ENCODE results near the gene BBS1.
A peak's percentile ranks its signal among the peaks of the same experiment; 100 is the strongest.
"Not testable (repeated sequence)": the region's sequence is repeated elsewhere in the genome, so short reads cannot be mapped to it uniquely, and the experiment has no call there.

BBS1 gene

DNA sequence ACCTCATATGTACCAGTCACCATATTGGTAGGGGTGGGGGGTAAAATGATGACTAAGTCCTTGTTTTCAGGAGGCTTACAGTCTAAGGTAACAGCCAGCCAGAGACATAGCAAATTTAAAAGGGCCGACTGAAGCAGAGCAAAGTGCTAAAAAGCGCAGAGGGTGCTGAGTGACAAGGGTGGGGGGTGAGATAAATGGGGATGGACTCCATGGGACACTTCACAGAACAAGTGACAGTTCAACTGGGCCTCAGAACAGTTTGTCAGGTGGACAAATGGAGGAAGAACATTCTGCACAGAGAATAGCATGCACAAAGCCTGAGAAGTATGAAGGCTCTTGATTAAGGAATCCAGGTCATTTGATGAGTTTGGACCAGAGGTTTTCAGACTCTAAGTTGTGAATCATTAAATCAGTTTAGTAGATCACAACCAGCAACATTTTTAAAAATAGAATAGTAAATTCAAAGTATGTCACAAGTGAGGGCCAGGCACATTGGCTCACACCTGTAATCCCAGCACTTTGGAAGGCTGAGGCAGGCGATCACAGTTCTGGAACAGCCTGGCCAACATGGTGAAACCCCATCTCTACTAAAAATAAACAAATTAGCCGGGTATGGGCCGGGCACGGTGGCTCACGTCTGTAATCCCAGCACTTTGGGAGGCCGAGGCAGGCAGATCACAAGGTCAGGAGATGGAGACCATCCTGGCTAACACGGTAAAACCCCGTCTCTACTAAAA is 14.0 kb downstream of the BBS1 start:
- peaks cover 6% of the 10 kb centered on the region for H3K4me1 Mint-ChIP-seq (ENCODE audit: low read depth)
- H3K27me3 Mint-ChIP-seq, result no peaks in the 10 kb centered on the region
- no peak overlapping the region for H3K27ac Mint-ChIP-seq
- H3K36me3 Mint-ChIP-seq (ENCODE audit: low read depth), result peaks cover 75% of the 10 kb centered on the region
- H3K9me3 Mint-ChIP-seq, result no peaks in the 10 kb centered on the region
- H3K4me3 Mint-ChIP-seq, result no peak overlapping the region
- intact Hi-C loops (cut with micrococcal nuclease), result no loop called here

DNA sequence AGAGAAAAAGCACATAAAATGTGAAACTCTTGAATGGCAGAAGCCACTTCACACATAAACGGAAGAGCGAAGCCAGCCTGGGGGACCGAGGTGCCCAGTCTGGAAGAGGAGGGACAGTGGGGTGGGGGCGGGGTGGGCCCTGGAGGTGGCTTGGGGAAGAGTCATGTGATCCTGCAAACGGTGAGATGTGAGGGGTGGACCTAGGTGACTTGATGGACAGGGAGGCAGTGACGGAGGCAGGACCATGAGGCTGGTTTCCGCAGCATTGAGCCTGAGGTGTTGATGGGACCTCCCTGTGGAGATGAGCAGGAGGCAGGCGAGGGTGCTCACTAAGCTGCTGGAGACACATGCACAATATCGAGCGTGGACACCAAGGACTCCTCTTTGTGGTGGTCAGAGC is 18.6 kb downstream of the BBS1 start:
- H3K4me1 Mint-ChIP-seq (ENCODE audit: low read depth), result peaks cover 6% of the 10 kb centered on the region
- H3K27ac Mint-ChIP-seq, result no peak overlapping the region
- H3K4me3 Mint-ChIP-seq, result no peak overlapping the region
- H3K27me3 Mint-ChIP-seq, result no peaks in the 10 kb centered on the region
- H3K36me3 Mint-ChIP-seq (ENCODE audit: low read depth), result peaks cover 70% of the 10 kb centered on the region
- intact Hi-C loops (cut with micrococcal nuclease), result no loop called here
- no peaks in the 10 kb centered on the region for H3K9me3 Mint-ChIP-seq

GRCh38 chr11:66529655-66530054 is 19.2 kb downstream of the BBS1 start:
- no peak overlapping the region for H3K27ac Mint-ChIP-seq
- H3K4me3 Mint-ChIP-seq, result no peak overlapping the region
- H3K27me3 Mint-ChIP-seq, result no peaks in the 10 kb centered on the region
- H3K9me3 Mint-ChIP-seq, result no peaks in the 10 kb centered on the region
- peaks cover 68% of the 10 kb centered on the region for H3K36me3 Mint-ChIP-seq (ENCODE audit: low read depth)
- H3K4me1 Mint-ChIP-seq (ENCODE audit: low read depth), result peaks cover 6% of the 10 kb centered on the region
- intact Hi-C loops (cut with micrococcal nuclease), result no loop called here

DNA sequence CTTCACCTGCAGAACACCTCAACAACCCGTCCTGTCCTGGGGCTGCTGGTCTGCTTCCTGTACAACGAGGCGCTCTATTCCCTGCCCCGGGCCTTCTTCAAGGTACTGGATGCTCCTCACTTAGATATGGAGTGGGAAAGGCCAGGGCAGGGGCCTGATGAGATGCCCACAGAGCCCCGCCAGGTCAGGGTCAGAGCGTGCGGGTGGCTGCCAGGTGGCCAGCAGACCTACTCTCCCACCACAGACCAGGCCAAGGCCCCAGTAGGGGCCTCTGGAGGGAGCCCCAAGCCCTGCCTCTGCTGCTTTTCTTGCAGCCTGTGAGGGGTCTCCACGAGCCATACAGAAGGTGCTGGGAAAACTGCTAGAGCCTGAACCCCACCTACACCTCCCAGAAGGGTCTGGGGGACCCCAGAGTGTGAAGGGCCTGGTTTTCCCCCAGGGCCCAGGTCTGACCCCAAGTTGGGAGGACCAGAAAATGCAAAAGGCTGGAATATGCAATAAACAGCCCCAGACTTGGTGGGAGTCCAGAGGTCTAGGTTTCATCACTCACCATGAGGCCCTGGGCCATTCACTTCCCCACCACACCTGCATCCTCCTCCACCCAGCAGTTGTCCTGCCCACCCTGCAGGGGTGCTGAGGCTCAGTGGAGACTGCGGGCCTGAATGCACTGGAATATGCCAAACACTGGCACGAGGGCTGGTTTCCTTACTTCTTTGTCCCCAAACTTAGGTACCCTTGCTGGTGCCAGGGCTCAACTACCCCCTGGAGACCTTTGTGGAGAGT is 20.7 kb downstream of the BBS1 start:
- H3K9me3 Mint-ChIP-seq, result no peaks in the 10 kb centered on the region
- no peaks in the 10 kb centered on the region for H3K27me3 Mint-ChIP-seq
- peaks cover 6% of the 10 kb centered on the region for H3K4me1 Mint-ChIP-seq (ENCODE audit: low read depth)
- H3K4me3 Mint-ChIP-seq, result no peak overlapping the region
- H3K36me3 Mint-ChIP-seq (ENCODE audit: low read depth), result peaks cover 80% of the 10 kb centered on the region
- no peak overlapping the region for H3K27ac Mint-ChIP-seq
- intact Hi-C loops (cut with micrococcal nuclease), result no loop called here

- no peak overlapping the region for H3K27ac Mint-ChIP-seq
- peaks cover 80% of the 10 kb centered on the region for H3K36me3 Mint-ChIP-seq (ENCODE audit: low read depth)
- H3K27me3 Mint-ChIP-seq, result no peaks in the 10 kb centered on the region
- H3K9me3 Mint-ChIP-seq, result no peaks in the 10 kb centered on the region
- intact Hi-C loops (cut with micrococcal nuclease), result no loop called here
- H3K4me3 Mint-ChIP-seq, result no peak overlapping the region
- peaks cover 6% of the 10 kb centered on the region for H3K4me1 Mint-ChIP-seq (ENCODE audit: low read depth)
Measured at GRCh38 chr11:66531841-66532240, 21.4 kb downstream of the BBS1 start.

GRCh38 chr11:66532784-66533183 is 22.3 kb downstream of the BBS1 start:
- no peak overlapping the region for H3K27ac Mint-ChIP-seq
- H3K4me3 Mint-ChIP-seq, result no peak overlapping the region
- no peaks in the 10 kb centered on the region for H3K27me3 Mint-ChIP-seq
- H3K4me1 Mint-ChIP-seq (ENCODE audit: low read depth), result peaks cover 6% of the 10 kb centered on the region
- no peaks in the 10 kb centered on the region for H3K9me3 Mint-ChIP-seq
- intact Hi-C loops (cut with micrococcal nuclease), result no loop called here
- H3K36me3 Mint-ChIP-seq (ENCODE audit: low read depth), result peaks cover 85% of the 10 kb centered on the region

DNA sequence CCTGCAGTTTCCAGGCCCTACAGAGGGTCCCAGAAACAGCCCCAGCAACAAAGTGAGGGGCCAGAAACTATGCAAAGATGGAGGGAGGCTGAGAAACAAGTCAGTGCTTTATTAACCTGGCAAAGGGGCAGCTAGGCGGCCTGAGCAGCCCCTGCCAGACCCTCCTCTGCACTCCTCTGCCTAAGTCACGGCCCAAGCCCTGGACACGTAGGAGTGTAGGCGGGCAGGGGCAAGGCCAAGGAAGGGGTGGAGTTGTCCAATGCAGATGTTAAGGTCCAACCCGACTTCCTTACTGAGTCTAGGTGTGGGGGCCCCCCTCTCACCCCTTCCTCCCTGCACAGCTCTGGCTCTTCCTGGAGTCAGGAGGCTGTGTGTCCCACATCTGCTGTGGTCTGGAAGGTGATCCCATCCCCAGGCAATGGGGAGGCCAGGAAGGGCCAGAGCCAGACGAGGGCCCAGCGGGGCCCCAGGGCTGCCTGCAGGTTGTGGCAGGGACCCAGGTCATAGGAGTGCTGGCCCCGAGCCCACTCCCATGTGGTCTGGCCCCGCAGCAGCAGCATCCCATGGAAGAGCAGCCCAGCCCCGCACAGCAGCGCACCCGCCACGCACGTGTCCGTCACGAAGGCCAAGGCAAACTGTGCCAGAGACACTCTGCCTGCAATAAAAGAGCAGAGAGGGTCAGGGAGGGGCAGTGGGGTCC is 28.9 kb downstream of the BBS1 start:
- H3K36me3 Mint-ChIP-seq (ENCODE audit: low read depth), result peaks cover 93% of the 10 kb centered on the region
- no peak overlapping the region for H3K4me3 Mint-ChIP-seq
- intact Hi-C loops (cut with micrococcal nuclease), result no loop called here
- no peak overlapping the region for H3K27ac Mint-ChIP-seq
- H3K27me3 Mint-ChIP-seq, result no peaks in the 10 kb centered on the region
- peaks cover 32% of the 10 kb centered on the region for H3K4me1 Mint-ChIP-seq (ENCODE audit: low read depth)
- H3K9me3 Mint-ChIP-seq, result no peaks in the 10 kb centered on the region

- H3K36me3 Mint-ChIP-seq (ENCODE audit: low read depth), result peaks cover 89% of the 10 kb centered on the region
- no peaks in the 10 kb centered on the region for H3K27me3 Mint-ChIP-seq
- no peak overlapping the region for H3K4me3 Mint-ChIP-seq
- intact Hi-C loops (cut with micrococcal nuclease), result no loop called here
- peaks cover 35% of the 10 kb centered on the region for H3K4me1 Mint-ChIP-seq (ENCODE audit: low read depth)
- H3K9me3 Mint-ChIP-seq, result no peaks in the 10 kb centered on the region
- no peak overlapping the region for H3K27ac Mint-ChIP-seq
Measured at GRCh38 chr11:66539870-66540213, 29.4 kb downstream of the BBS1 start.

- H3K27me3 Mint-ChIP-seq; H3K27ac Mint-ChIP-seq; intact Hi-C loops (cut with micrococcal nuclease); H3K9me3 Mint-ChIP-seq; H3K4me3 Mint-ChIP-seq: not testable (repeated sequence)
- Mint-ChIP-seq H3K4me1 (ENCODE audit: low read depth) (peaks cover 41% of the 10 kb centered on the region), H3K36me3 (ENCODE audit: low read depth) (peaks cover 81% of the 10 kb centered on the region)
Measured at GRCh38 chr11:66540598-66540997, 30.2 kb downstream of the BBS1 start.

DNA sequence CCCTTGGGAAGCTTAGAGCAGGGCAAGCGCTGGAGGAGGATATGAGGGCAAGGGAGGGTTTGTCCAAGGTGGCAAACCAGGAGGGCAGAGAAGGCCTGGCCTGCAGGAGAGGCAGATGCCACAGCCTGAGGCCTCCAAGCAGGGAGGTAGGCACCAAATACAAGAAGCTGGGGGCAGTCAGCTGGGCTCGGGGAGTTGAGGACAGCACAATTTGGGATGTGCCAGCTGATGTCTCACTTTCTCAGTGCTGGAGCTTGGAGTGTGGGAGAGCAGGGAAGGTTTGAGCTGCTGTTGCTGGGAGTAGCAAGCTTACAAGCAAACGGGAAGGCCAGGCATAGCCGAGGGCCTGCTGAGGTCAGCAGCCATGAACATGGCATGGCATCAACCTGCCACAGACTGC is 31.5 kb downstream of the BBS1 start:
- intact Hi-C loops (cut with micrococcal nuclease), result no loop called here
- peak overlapping the region; percentile 76 for H3K27ac Mint-ChIP-seq
- H3K4me1 Mint-ChIP-seq (ENCODE audit: low read depth), result peaks cover 41% of the 10 kb centered on the region
- H3K4me3 Mint-ChIP-seq, result peak overlapping the region; percentile 11
- H3K36me3 Mint-ChIP-seq (ENCODE audit: low read depth), result peaks cover 68% of the 10 kb centered on the region
- H3K27me3 Mint-ChIP-seq, result peaks cover 8% of the 10 kb centered on the region
- H3K9me3 Mint-ChIP-seq, result no peaks in the 10 kb centered on the region

DNA sequence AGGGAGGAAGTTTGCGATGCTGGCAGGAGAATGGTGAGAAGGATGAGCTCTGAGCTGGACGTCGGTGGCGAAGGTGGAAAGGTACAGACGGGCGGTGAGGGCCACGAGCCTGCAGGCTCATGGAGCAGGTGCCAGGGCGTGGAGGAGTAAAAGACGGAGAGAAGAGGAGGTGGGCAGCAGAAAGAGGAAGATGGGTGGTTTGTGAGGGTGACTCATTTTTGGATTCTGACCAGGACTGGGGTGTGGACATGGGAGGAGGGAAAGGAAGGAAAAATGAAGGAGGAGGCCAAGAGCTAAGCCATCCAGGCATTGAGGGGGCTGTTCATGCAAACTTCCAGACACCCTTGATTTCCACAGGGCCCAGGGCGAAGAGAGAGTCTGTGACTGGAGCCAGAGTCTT is 31.9 kb downstream of the BBS1 start:
- H3K4me1 Mint-ChIP-seq (ENCODE audit: low read depth), result peaks cover 41% of the 10 kb centered on the region
- H3K36me3 Mint-ChIP-seq (ENCODE audit: low read depth), result peaks cover 63% of the 10 kb centered on the region
- H3K27ac Mint-ChIP-seq, result peak overlapping the region; percentile 76
- no peaks in the 10 kb centered on the region for H3K9me3 Mint-ChIP-seq
- peaks cover 13% of the 10 kb centered on the region for H3K27me3 Mint-ChIP-seq
- peak overlapping the region; percentile 11 for H3K4me3 Mint-ChIP-seq
- intact Hi-C loops (cut with micrococcal nuclease), result no loop called here

GRCh38 chr11:66543263-66544107 is 33.0 kb downstream of the BBS1 start:
- Mint-ChIP-seq H3K4me1 (ENCODE audit: low read depth) (peaks cover 41% of the 10 kb centered on the region), H3K27ac (peak overlapping the region; percentile 76), H3K36me3 (ENCODE audit: low read depth) (peaks cover 52% of the 10 kb centered on the region), H3K4me3 (peak overlapping the region; percentile 18), H3K27me3 (peaks cover 21% of the 10 kb centered on the region), H3K9me3 (no peaks in the 10 kb centered on the region)
- intact Hi-C loops (cut with micrococcal nuclease), result no loop called here

DNA sequence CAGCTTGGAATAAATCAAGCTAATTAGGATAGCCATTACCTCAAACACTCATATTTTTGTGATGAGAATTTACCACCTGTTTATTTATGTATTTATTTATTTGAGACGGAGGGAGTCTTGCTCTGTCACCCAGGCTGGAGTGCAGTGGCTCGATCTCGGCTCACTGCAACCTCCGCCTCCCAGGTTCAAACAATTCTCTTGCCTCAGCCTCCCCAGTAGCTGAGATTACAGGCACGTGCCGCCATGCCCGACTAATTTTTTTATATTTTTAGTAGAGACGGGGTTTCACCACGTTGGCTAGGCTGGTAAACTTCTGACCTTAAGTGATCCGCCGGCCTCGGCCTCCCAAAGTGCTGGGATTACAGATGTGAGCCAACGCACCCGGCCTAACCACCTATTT is 34.5 kb downstream of the BBS1 start:
- H3K9me3 Mint-ChIP-seq; intact Hi-C loops (cut with micrococcal nuclease): not testable (repeated sequence)
- Mint-ChIP-seq H3K27ac (peak overlapping the region; percentile 76), H3K4me1 (ENCODE audit: low read depth) (peaks cover 41% of the 10 kb centered on the region), H3K27me3 (peaks cover 33% of the 10 kb centered on the region), H3K36me3 (ENCODE audit: low read depth) (peaks cover 37% of the 10 kb centered on the region), H3K4me3 (peak overlapping the region; percentile 79)
